Muscle of leg (tissue), 11 donors: Measurements from ENCODE around the gene PI16. TPM values are rescaled to one million over a fixed set of nuclear protein-coding genes. Genes with fewer than 3 reads are reported as not detected.

Experiments
- DNase-seq: peaks from one replicate; pipeline ENCODE4 v3.0.0; 2013
- H3K27ac ChIP-seq: one replicate; pipeline ENCODE4 v1.5.1; 2013; ENCODE audit warnings: mild to moderate bottlenecking, low read length, control low read depth
- H3K27me3 ChIP-seq: one replicate; pipeline ENCODE4 v1.6.1; 2013; ENCODE audit warnings: low read length; ENCODE audit not compliant: control insufficient read depth, insufficient read depth
- H3K36me3 ChIP-seq: one replicate; pipeline ENCODE4 v1.6.1; 2013; ENCODE audit warnings: low read length; ENCODE audit not compliant: control insufficient read depth, insufficient read depth
- H3K4me1 ChIP-seq: one replicate; pipeline ENCODE4 v1.6.1; 2013; ENCODE audit warnings: low read length; ENCODE audit not compliant: control insufficient read depth, insufficient read depth
- H3K4me3 ChIP-seq: one replicate; pipeline ENCODE4 v1.5.1; 2013; ENCODE audit warnings: low read length, control low read depth
- H3K9me3 ChIP-seq: replicated peaks from 2 replicates; pipeline ENCODE4 v1.6.1; 2013; ENCODE audit warnings: low read depth, low read length; ENCODE audit not compliant: control insufficient read depth
- WGBS: methylation state at CpG from one replicate; pipeline ENCODE4 v1.1.5; 2013; ENCODE audit warnings: missing lambda C conversion rate; ENCODE audit not compliant: insufficient coverage; 5-methylcytosine and 5-hydroxymethylcytosine counted together
- polyA plus RNA-seq, 8 donors: library from polyadenylated mRNA; unstranded; fragments of 120-200 nt; gene quantifications; one replicate each; pipeline versions ENCODE4 v1.2.1 to v1.2.3, GENCODE V29; 2013; ENCODE audit warnings: inconsistent platforms in 1 of 8, low replicate concordance in 1 of 8; ENCODE audit not compliant: insufficient read length in 8 of 8, insufficient read depth in 1 of 8
- total RNA-seq: library from RNA; stranded (reverse); fragments of 120-200 nt; gene quantifications from one replicate; pipeline ENCODE4 v1.2.4, GENCODE V29; 2013

PI16 gene
- total and polyA plus RNA-seq, 9 donors: 5.9 to 68.6 (median 27.5) TPM

GRCh38 chr6:36953931-36954261 lies 642 bp upstream of the PI16 start:
- no peak for DNase-seq
- Histone ChIP-seq H3K4me3 (no peak overlapping the region), H3K27ac (no peak overlapping the region), H3K27me3 (peaks cover 2% of the 10 kb centered on the region), H3K36me3 (no peaks in the 10 kb centered on the region), H3K4me1 (peaks cover 5% of the 10 kb centered on the region), H3K9me3 (no peaks in the 10 kb centered on the region)
- 80% methylated on average over 1 of the region's 1 CpG for WGBS

- Histone ChIP-seq H3K27me3 (peaks cover 2% of the 10 kb centered on the region), H3K27ac (no peak overlapping the region), H3K4me1 (peaks cover 5% of the 10 kb centered on the region), H3K4me3 (no peak overlapping the region), H3K9me3 (no peaks in the 10 kb centered on the region), H3K36me3 (no peaks in the 10 kb centered on the region)
- DNase-seq: no peak
- WGBS: 33% methylated on average over 3 of the region's 6 CpGs
Measured at GRCh38 chr6:36955136-36955535, 598 bp downstream of the PI16 start.

- DNase-seq: peak; percentile 45
- Histone ChIP-seq H3K36me3 (no peaks in the 10 kb centered on the region), H3K9me3 (no peaks in the 10 kb centered on the region), H3K4me3 (no peak overlapping the region), H3K4me1 (peaks cover 5% of the 10 kb centered on the region), H3K27ac (no peak overlapping the region), H3K27me3 (peaks cover 2% of the 10 kb centered on the region)
- WGBS: 42% methylated on average over 7 of the region's 9 CpGs
Measured at GRCh38 chr6:36955671-36956445, 1.3 kb downstream of the PI16 start.

- Histone ChIP-seq H3K4me1 (peaks cover 5% of the 10 kb centered on the region), H3K9me3 (no peaks in the 10 kb centered on the region), H3K27ac (no peak overlapping the region), H3K4me3 (no peak overlapping the region), H3K27me3 (peaks cover 2% of the 10 kb centered on the region), H3K36me3 (no peaks in the 10 kb centered on the region)
- no peak for DNase-seq
Measured at GRCh38 chr6:36956446-36956820, 1.9 kb downstream of the PI16 start.

- Histone ChIP-seq H3K9me3 (no peaks in the 10 kb centered on the region), H3K27ac (no peak overlapping the region), H3K36me3 (no peaks in the 10 kb centered on the region), H3K4me1 (peaks cover 5% of the 10 kb centered on the region), H3K4me3 (no peak overlapping the region), H3K27me3 (peaks cover 9% of the 10 kb centered on the region)
- 62% methylated on average over 4 of the region's 9 CpGs for WGBS
- no peak for DNase-seq
Measured at GRCh38 chr6:36957773-36958271, 3.3 kb downstream of the PI16 start.

GRCh38 chr6:36958775-36959554 lies 4.4 kb downstream of the PI16 start:
- DNase-seq: no peak
- peaks cover 10% of the 10 kb centered on the region for H3K4me1 ChIP-seq
- 80% methylated on average over 37 of the region's 44 CpGs for WGBS
- no peak overlapping the region for H3K27ac ChIP-seq
- peaks cover 9% of the 10 kb centered on the region for H3K27me3 ChIP-seq
- H3K9me3 ChIP-seq: no peaks in the 10 kb centered on the region
- H3K36me3 ChIP-seq: no peaks in the 10 kb centered on the region
- no peak overlapping the region for H3K4me3 ChIP-seq

- WGBS: 88% methylated on average over 6 of the region's 17 CpGs
- DNase-seq: no peak
- H3K27me3 ChIP-seq: peaks cover 9% of the 10 kb centered on the region
- H3K27ac ChIP-seq: no peak overlapping the region
- no peak overlapping the region for H3K4me3 ChIP-seq
- H3K4me1 ChIP-seq: peaks cover 17% of the 10 kb centered on the region
- no peaks in the 10 kb centered on the region for H3K36me3 ChIP-seq
- H3K9me3 ChIP-seq: no peaks in the 10 kb centered on the region
Measured at GRCh38 chr6:36959555-36960250, 5.2 kb downstream of the PI16 start.

- peaks cover 7% of the 10 kb centered on the region for H3K27me3 ChIP-seq
- H3K4me3 ChIP-seq: no peak overlapping the region
- H3K27ac ChIP-seq: no peak overlapping the region
- H3K9me3 ChIP-seq: no peaks in the 10 kb centered on the region
- peaks cover 2% of the 10 kb centered on the region for H3K36me3 ChIP-seq
- H3K4me1 ChIP-seq: peaks cover 22% of the 10 kb centered on the region
- DNase-seq: no peak
- WGBS: 51% methylated on average over 23 of the region's 40 CpGs
Measured at GRCh38 chr6:36961441-36962435, 7.2 kb downstream of the PI16 start.

GRCh38 chr6:36962874-36963273 lies 8.3 kb downstream of the PI16 start:
- Histone ChIP-seq H3K27ac (no peak overlapping the region), H3K27me3 (peaks cover 7% of the 10 kb centered on the region), H3K4me1 (peaks cover 21% of the 10 kb centered on the region), H3K36me3 (peaks cover 9% of the 10 kb centered on the region), H3K4me3 (no peak overlapping the region), H3K9me3 (no peaks in the 10 kb centered on the region)
- peak; percentile 75 for DNase-seq
- WGBS: 62% methylated on average over 12 of the region's 12 CpGs
